SJCRH30 (cell line): ENCODE results near the gene MAP4K2. TPM values are rescaled to one million over a fixed set of nuclear protein-coding genes. Genes with fewer than 3 reads are reported as not detected.

Experiments used
- DNase-seq, 2 experiments: peaks; one replicate each; pipeline ENCODE4 v3.0.0-alpha.2; 2015 to 2020
- H3K27ac ChIP-seq: fragments of 250-450 bp; sonication (Bioruptor Pico); 2 replicates; pipeline ENCODE4 v1.5.1; 2020; ENCODE audit warnings: mild to moderate bottlenecking, moderate library complexity
- H3K27me3 ChIP-seq: fragments of 250-450 bp; sonication (Bioruptor Pico); 2 replicates; pipeline ENCODE4 v1.5.1; 2020; ENCODE audit warnings: mild to moderate bottlenecking, moderate library complexity
- H3K36me3 ChIP-seq: fragments of 250-450 bp; sonication (Bioruptor Pico); 2 replicates; pipeline ENCODE4 v1.5.1; 2020; ENCODE audit warnings: mild to moderate bottlenecking, moderate library complexity
- H3K4me1 ChIP-seq: fragments of 250-450 bp; sonication (Bioruptor Pico); 2 replicates; pipeline ENCODE4 v1.5.1; 2020; ENCODE audit warnings: mild to moderate bottlenecking, moderate library complexity
- H3K4me3 ChIP-seq: fragments of 250-450 bp; sonication (Bioruptor Pico); 2 replicates; pipeline ENCODE4 v1.5.1; 2020; ENCODE audit warnings: mild to moderate bottlenecking, moderate library complexity
- H3K9me3 ChIP-seq: fragments of 250-450 bp; sonication (Bioruptor Pico); replicated peaks from 2 replicates; pipeline ENCODE4 v1.5.1; 2020; ENCODE audit warnings: mild to moderate bottlenecking, moderate library complexity
- total RNA-seq: library from RNA; depleted of rRNA; stranded (reverse); fragments of >200 nt; shearing (Covaris generic); gene quantifications from 2 replicates; pipeline ENCODE4 v1.2.3, GENCODE V29; 2014

MAP4K2 gene
- total RNA-seq, 1 experiment from 2014 or later: 9.6 TPM

GRCh38 chr11:64757549-64758329 is 45.3 kb downstream of the MAP4K2 start:
- Histone ChIP-seq H3K36me3 (peaks cover 3% of the 10 kb centered on the region; the same call in 1 of the 2 replicates), H3K4me3 (no peak overlapping the region), H3K27me3 (no peaks in the 10 kb centered on the region), H3K9me3 (no peaks in the 10 kb centered on the region), H3K27ac (no peak overlapping the region), H3K4me1 (peaks cover 27% of the 10 kb centered on the region)
- DNase-seq: no peak

DNA sequence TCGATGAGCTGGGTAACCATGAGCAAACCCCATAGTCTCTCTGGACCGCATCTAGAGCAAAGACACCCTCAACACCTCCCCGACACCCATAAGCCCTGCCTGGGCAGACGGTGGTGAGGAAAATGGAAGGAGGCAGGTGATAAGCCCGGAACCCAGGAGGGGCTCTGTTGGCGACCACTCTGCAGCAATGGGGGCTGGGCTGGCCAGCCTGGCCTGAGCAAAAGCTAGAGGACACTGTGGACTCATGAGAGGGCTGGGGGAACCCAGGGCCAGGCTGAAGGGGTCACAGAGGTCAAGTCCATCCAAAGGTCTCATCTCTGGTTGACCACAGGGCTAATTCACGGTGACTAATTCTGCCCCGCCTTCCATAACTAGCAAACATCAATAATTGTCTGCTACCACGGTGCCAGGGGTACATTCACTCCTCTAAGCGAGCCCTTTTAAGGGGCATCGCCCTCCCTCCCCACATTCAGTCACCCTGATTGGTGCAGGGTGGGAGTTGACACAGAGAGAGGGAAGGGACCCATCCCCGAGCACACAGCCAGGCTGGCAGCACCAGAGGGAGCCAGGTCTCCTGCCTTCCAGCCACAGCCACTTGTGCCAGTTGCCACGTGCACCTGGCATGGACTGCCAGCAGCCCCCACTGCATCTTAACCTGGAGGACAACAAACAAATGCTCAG is 47.2 kb downstream of the MAP4K2 start:
- H3K4me1 ChIP-seq: peaks cover 22% of the 10 kb centered on the region
- no peak for DNase-seq
- H3K27me3 ChIP-seq: no peaks in the 10 kb centered on the region
- no peak overlapping the region for H3K27ac ChIP-seq
- no peaks in the 10 kb centered on the region for H3K9me3 ChIP-seq
- no peaks in the 10 kb centered on the region for H3K36me3 ChIP-seq
- no peak overlapping the region for H3K4me3 ChIP-seq

DNA sequence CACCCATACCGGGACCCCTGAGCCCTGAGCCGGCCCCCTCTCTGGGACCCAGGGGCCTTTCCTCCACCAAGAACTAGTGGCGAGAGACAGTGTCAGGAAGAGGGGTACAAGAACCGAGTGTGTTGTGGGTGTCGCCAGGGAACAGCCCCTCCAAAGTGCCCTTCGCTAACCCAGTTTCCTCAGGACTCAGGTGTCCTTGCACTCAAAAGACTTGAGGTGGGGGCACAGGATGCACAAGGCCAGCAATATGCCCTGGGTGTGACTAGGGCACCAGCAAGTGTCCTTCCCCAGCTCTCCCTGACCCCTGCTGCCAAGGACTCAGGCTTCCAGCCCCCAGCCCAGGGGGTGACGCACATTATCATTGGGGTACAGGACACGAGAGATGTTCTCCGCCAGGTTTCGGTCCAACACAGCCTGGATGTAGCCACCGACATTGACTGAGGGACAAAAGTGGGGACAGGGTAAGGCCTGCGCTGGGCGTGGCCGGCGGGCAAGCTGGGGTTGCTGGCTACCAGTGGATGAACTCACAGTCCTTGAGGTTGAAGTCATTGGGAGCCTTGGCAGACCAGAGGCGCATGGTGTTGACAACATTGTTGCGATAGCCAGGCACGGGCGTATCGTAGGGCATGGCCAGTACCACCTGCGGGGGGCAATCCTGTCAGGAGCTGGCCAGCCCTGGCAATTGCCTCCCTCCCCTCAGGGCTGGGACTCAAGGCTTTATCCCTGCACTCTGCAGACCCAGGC is 47.9 kb downstream of the MAP4K2 start:
- Histone ChIP-seq H3K9me3 (no peaks in the 10 kb centered on the region), H3K4me3 (no peak overlapping the region), H3K36me3 (no peaks in the 10 kb centered on the region), H3K27ac (no peak overlapping the region), H3K27me3 (no peaks in the 10 kb centered on the region), H3K4me1 (peaks cover 16% of the 10 kb centered on the region)
- DNase-seq: no peak

- Histone ChIP-seq H3K27ac (no peak overlapping the region), H3K36me3 (no peaks in the 10 kb centered on the region), H3K9me3 (no peaks in the 10 kb centered on the region), H3K27me3 (no peaks in the 10 kb centered on the region), H3K4me3 (no peak overlapping the region), H3K4me1 (peaks cover 10% of the 10 kb centered on the region)
- no peak for DNase-seq
These were observed 48.7 kb downstream of the MAP4K2 start for GRCh38 chr11:64754124-64754918.

- Histone ChIP-seq H3K4me3 (no peak overlapping the region), H3K27me3 (no peaks in the 10 kb centered on the region), H3K27ac (no peak overlapping the region), H3K4me1 (peaks cover 6% of the 10 kb centered on the region), H3K9me3 (no peaks in the 10 kb centered on the region), H3K36me3 (no peaks in the 10 kb centered on the region)
- DNase-seq: no peak
These were observed 49.5 kb downstream of the MAP4K2 start for GRCh38 chr11:64753380-64754123.

DNA sequence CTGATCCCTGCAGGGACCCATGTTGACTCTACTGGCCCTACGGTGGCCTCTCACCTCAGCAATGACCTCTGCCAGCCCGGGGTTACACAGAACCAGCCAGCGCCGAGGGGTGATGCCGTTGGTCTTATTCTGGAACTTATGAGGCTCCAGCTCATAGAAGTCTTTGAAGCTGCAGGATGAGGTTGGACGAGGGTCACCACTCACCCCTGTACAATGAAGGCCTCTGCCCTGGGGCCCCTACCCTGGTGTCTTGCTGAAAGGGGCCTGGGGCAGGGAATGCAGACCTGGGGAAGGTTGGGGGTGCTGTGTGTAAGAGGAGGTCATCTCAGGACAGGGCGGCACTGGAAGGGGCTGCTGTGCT is 50.0 kb downstream of the MAP4K2 start:
- DNase-seq: no peak
- Histone ChIP-seq H3K27ac (no peak overlapping the region), H3K36me3 (no peaks in the 10 kb centered on the region), H3K9me3 (no peaks in the 10 kb centered on the region), H3K4me3 (no peak overlapping the region), H3K27me3 (no peaks in the 10 kb centered on the region), H3K4me1 (peaks cover 6% of the 10 kb centered on the region)

- DNase-seq: peak; percentile 80 to 88
- Histone ChIP-seq H3K36me3 (no peaks in the 10 kb centered on the region), H3K27ac (no peak overlapping the region; the same call in 1 of the 2 replicates), H3K27me3 (no peaks in the 10 kb centered on the region), H3K4me1 (peaks cover 6% of the 10 kb centered on the region), H3K9me3 (no peaks in the 10 kb centered on the region), H3K4me3 (no peak overlapping the region)
These were observed 50.6 kb downstream of the MAP4K2 start for GRCh38 chr11:64752175-64752970.

GRCh38 chr11:64751580-64751979 is 51.4 kb downstream of the MAP4K2 start:
- H3K36me3 ChIP-seq: no peaks in the 10 kb centered on the region
- no peak overlapping the region for H3K27ac ChIP-seq

GRCh38 chr11:64751136-64751535 is 51.9 kb downstream of the MAP4K2 start:
- no peak for DNase-seq
- no peak overlapping the region for H3K4me3 ChIP-seq

More at GRCh38 chr11:64751580-64751979, 51.4 kb downstream of the MAP4K2 start:
- no peaks in the 10 kb centered on the region for H3K27me3 ChIP-seq
- peaks cover 6% of the 10 kb centered on the region for H3K4me1 ChIP-seq
- DNase-seq: no peak
- H3K9me3 ChIP-seq: no peaks in the 10 kb centered on the region
- no peak overlapping the region for H3K4me3 ChIP-seq

DNA sequence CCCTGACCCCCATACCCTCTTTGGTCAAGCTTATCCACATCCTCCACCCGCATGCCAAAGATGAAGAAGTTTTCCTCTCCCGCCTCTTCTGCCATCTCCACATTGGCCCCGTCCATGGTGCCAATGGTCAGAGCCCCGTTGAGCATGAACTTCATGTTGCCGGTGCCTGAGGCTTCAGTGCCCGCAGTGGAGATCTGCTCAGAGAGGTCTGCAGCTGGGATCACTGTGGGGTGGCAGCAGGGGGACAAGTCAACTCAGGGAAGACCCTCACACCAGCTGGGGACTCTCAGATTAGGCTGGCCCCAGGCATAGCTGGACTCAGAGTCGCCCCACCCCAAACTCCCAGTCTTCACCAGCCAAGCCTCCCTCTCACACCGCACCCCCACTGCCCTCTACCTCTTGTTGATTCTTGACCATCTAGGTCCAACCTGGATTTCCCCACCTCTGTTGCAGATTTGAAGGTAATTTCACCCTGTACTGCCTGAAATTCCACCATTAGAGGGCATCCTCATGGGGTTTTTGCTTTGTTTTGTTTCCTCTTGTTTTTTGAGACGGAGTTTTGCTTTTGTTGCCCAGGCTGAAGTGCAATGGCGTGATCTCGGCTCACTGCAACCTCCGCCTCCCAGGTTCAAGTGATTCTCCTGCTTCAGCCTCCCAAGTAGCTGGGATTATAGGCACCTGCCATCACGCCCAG is 52.5 kb downstream of the MAP4K2 start:
- Histone ChIP-seq H3K27me3 (peaks cover 3% of the 10 kb centered on the region; the same call in 1 of the 2 replicates), H3K4me3 (no peak overlapping the region), H3K4me1 (peaks cover 6% of the 10 kb centered on the region), H3K27ac (no peak overlapping the region), H3K9me3 (no peaks in the 10 kb centered on the region), H3K36me3 (no peaks in the 10 kb centered on the region)
- no peak for DNase-seq

More at GRCh38 chr11:64751136-64751535, 51.9 kb downstream of the MAP4K2 start:
- no peaks in the 10 kb centered on the region for H3K9me3 ChIP-seq
- H3K27ac ChIP-seq: no peak overlapping the region
- H3K27me3 ChIP-seq: no peaks in the 10 kb centered on the region
- no peaks in the 10 kb centered on the region for H3K36me3 ChIP-seq
- peaks cover 6% of the 10 kb centered on the region for H3K4me1 ChIP-seq

- peaks cover 10% of the 10 kb centered on the region for H3K4me1 ChIP-seq
- no peak for DNase-seq
- no peak overlapping the region for H3K4me3 ChIP-seq
- no peaks in the 10 kb centered on the region for H3K36me3 ChIP-seq
- no peaks in the 10 kb centered on the region for H3K9me3 ChIP-seq
- peaks cover 18% of the 10 kb centered on the region for H3K27me3 ChIP-seq
- H3K27ac ChIP-seq: no peak overlapping the region
These were observed 54.9 kb downstream of the MAP4K2 start for GRCh38 chr11:64747961-64748665.

GRCh38 chr11:64746486-64746885 is 56.5 kb downstream of the MAP4K2 start:
- DNase-seq: no peak
- peaks cover 6% of the 10 kb centered on the region; the same call in 1 of the 2 replicates for H3K4me1 ChIP-seq
- H3K27me3 ChIP-seq: peaks cover 29% of the 10 kb centered on the region
- no peaks in the 10 kb centered on the region for H3K9me3 ChIP-seq
- H3K4me3 ChIP-seq: no peak overlapping the region
- no peaks in the 10 kb centered on the region for H3K36me3 ChIP-seq
- no peak overlapping the region for H3K27ac ChIP-seq
